Neuronal stem cell (in vitro differentiated cells): ENCODE measurements around the gene ZNF644.

Experiments used
- DNase-seq: peaks from one replicate; pipeline ENCODE4 v3.0.0-alpha.2; 2013; ENCODE audit warnings: low spot score
- H2AFZ ChIP-seq: one replicate; pipeline ENCODE4 v1.6.1; 2013; ENCODE audit warnings: mild to moderate bottlenecking, low read length, inconsistent platforms
- H2AK5ac ChIP-seq: 2 replicates; pipeline ENCODE4 v1.6.1; 2013; ENCODE audit warnings: low read depth, mild to moderate bottlenecking, inconsistent platforms, low read length, moderate library complexity, mixed read lengths
- H2BK120ac ChIP-seq: 2 replicates; pipeline ENCODE4 v1.6.1; 2013; ENCODE audit warnings: low read depth, mild to moderate bottlenecking, inconsistent platforms, low read length, moderate library complexity, mixed read lengths
- H2BK12ac ChIP-seq: one replicate; pipeline ENCODE4 v1.6.1; 2013; ENCODE audit warnings: low read length, inconsistent platforms
- H2BK15ac ChIP-seq: 2 replicates; pipeline ENCODE4 v1.6.1; 2013; ENCODE audit warnings: mild to moderate bottlenecking, low read length, inconsistent platforms, mixed read lengths
- H2BK5ac ChIP-seq: one replicate; pipeline ENCODE4 v1.6.1; 2013; ENCODE audit warnings: inconsistent platforms, mild to moderate bottlenecking, low read length, moderate library complexity
- H3K14ac ChIP-seq: one replicate; pipeline ENCODE4 v1.6.1; 2013; ENCODE audit warnings: low read length, inconsistent platforms
- H3K18ac ChIP-seq: 2 replicates; pipeline ENCODE4 v1.6.1; 2013; ENCODE audit warnings: low read length, inconsistent platforms
- H3K23ac ChIP-seq: 2 replicates; pipeline ENCODE4 v1.6.1; 2013; ENCODE audit warnings: low read depth, mild to moderate bottlenecking, mixed read lengths, low read length, inconsistent platforms; ENCODE audit not compliant: poor library complexity
- H3K27ac ChIP-seq: replicated peaks from 3 replicates; pipeline ENCODE4 v1.5.1; 2013; ENCODE audit warnings: low read length, inconsistent platforms
- H3K27me3 ChIP-seq, 3 experiments: 2 replicates each; pipeline ENCODE4 v1.6.1; 2013; ENCODE audit warnings: low read length in 3 of 3, mild to moderate bottlenecking in 2 of 3, inconsistent platforms in 1 of 3, low read depth in 1 of 3, mixed read lengths in 1 of 3, moderate library complexity in 1 of 3; ENCODE audit not compliant: control insufficient read depth in 3 of 3, insufficient read depth in 3 of 3
- H3K36me3 ChIP-seq, 2 donors: replicated peaks in 1 of 2; 2 replicates each; pipeline ENCODE4 v1.6.1; 2013; ENCODE audit warnings: low read length in 2 of 2; ENCODE audit not compliant: control insufficient read depth in 2 of 2, insufficient read depth in 2 of 2
- H3K4ac ChIP-seq: 2 replicates; pipeline ENCODE4 v1.6.1; 2013; ENCODE audit warnings: inconsistent platforms, mild to moderate bottlenecking, low read length, moderate library complexity
- H3K4me1 ChIP-seq, 2 donors: 1 replicate in 1 of 2; 2 replicates in 1 of 2; pipeline ENCODE4 v1.6.1; 2013; ENCODE audit warnings: low read length in 2 of 2, low read depth in 1 of 2; ENCODE audit not compliant: control insufficient read depth in 2 of 2, insufficient read depth in 1 of 2
- H3K4me2 ChIP-seq: one replicate; pipeline ENCODE4 v1.6.1; 2013; ENCODE audit warnings: mild to moderate bottlenecking, low read length, inconsistent platforms; ENCODE audit not compliant: insufficient read depth, poor library complexity, severe bottlenecking
- H3K4me3 ChIP-seq, 2 donors: 2 replicates each; pipeline ENCODE4 v1.5.1; 2013; ENCODE audit warnings: low read length in 2 of 2, mild to moderate bottlenecking in 2 of 2, inconsistent platforms in 1 of 2, moderate library complexity in 1 of 2
- H3K79me1 ChIP-seq: one replicate; pipeline ENCODE4 v1.6.1; 2013; ENCODE audit warnings: low read depth, mild to moderate bottlenecking, inconsistent platforms, low read length, moderate library complexity
- H3K9ac ChIP-seq: one replicate; pipeline ENCODE4 v1.6.1; 2013; ENCODE audit warnings: mild to moderate bottlenecking, low read depth, low read length, inconsistent platforms; ENCODE audit not compliant: poor library complexity
- H3K9me3 ChIP-seq, 2 donors: replicated peaks in 1 of 2; 2 replicates each; pipeline versions ENCODE3 to v1.6.1; 2013; ENCODE audit warnings: low read length in 2 of 2, mild to moderate bottlenecking in 2 of 2, inconsistent platforms in 1 of 2, low read depth in 1 of 2, mixed read lengths in 1 of 2, moderate library complexity in 1 of 2; ENCODE audit not compliant: control insufficient read depth in 2 of 2, insufficient read depth in 1 of 2
- H4K8ac ChIP-seq: one replicate; pipeline ENCODE4 v1.6.1; 2013; ENCODE audit warnings: low read depth, mild to moderate bottlenecking, inconsistent platforms, low read length, moderate library complexity
- H4K91ac ChIP-seq: one replicate; pipeline ENCODE4 v1.6.1; 2013; ENCODE audit warnings: low read length, low read depth, mild to moderate bottlenecking, inconsistent platforms; ENCODE audit not compliant: poor library complexity
- WGBS, 2 donors: extraction: QIAGEN DNeasy Blood & Tissue Kit; methylation state at CpG; one replicate each; pipeline ENCODE4 v1.1.7; 2013; ENCODE audit warnings: missing lambda C conversion rate in 2 of 2, mixed read lengths in 1 of 2; ENCODE audit not compliant: insufficient read length in 2 of 2, insufficient replicate concordance in 1 of 2; ENCODE audit errors: extremely low coverage in 2 of 2; 5-methylcytosine and 5-hydroxymethylcytosine counted together

ZNF644 gene

DNA sequence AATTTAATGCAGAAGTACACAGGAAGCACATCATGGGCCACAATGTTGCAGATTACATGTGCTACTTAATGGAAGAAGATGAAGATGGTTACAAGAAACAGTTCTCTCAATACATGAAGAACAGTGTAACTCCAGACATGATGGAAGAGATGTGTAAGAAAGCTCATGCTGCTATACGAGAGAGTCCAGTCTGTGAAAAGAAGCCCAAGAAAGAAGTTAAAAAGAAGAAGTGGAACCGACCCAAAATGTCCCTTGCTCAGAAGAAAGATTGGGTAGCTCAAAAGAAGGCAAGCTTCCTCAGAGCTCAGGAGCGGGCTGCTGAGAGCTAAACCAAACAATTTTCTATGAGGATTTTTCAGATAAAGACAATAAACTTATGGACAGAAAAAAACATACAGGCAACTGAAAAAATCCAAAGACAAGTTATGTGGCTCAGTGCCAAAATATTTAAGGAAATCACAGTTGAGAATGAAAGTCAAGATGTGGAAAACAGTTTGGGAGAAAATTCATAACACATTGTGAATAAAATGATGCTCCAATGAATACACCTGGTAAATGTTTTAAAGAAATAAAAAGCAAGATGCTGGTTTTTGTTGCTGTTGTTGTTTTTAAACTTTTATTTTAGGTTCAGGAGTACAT lies 2.8 kb upstream of the ZNF644 start:
- peaks cover 0 to 9% of the 10 kb centered on the region in 2 donors for H3K36me3 ChIP-seq
- H3K9me3 ChIP-seq, result no peaks in the 10 kb centered on the region
- H2BK5ac ChIP-seq, result no peak overlapping the region
- no peak overlapping the region for H2BK15ac ChIP-seq
- no peak overlapping the region for H3K18ac ChIP-seq
- H3K27me3 ChIP-seq, result no peaks in the 10 kb centered on the region
- H3K4me1 ChIP-seq, result peaks cover 2 to 5% of the 10 kb centered on the region in 2 donors
- no peak overlapping the region for H2BK12ac ChIP-seq
- H3K23ac ChIP-seq, result no peak overlapping the region
- H3K27ac ChIP-seq, result no peak overlapping the region
- no peak overlapping the region for H3K4ac ChIP-seq
- H4K91ac ChIP-seq, result no peak overlapping the region
- H4K8ac ChIP-seq, result no peak overlapping the region
- no CpG with 5 or more reads among the region's 3 CpGs for WGBS, 2 donors
- H3K9ac ChIP-seq, result no peak overlapping the region
- no peak overlapping the region for H3K14ac ChIP-seq
- H3K4me2 ChIP-seq, result no peak overlapping the region
- no peaks in the 10 kb centered on the region for H3K79me1 ChIP-seq
- H2AK5ac ChIP-seq, result no peak overlapping the region
- no peak overlapping the region for H3K4me3 ChIP-seq
- no peak overlapping the region for H2AFZ ChIP-seq
- no peak for DNase-seq
- no peak overlapping the region for H2BK120ac ChIP-seq

DNA sequence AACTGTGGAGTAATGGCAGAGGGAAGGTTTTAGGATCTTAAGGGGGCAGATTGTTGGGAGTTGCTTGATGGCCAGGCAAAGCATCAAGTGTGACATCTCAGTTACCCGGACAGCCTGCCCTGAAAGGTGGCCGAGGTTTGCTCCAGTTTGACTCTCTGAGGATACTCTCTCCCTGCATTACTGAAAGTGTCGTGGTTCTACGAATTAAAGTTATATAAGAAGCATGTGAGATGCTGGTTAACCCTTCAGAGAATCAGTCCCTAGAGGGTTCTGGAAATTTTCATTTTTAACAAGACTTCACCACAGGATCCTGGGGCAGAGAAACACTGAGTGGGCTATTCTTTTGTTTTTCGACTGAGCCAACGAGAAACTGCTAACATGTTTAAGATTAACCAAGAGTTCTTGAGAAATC lies 689 bp upstream of the ZNF644 start:
- Histone ChIP-seq H2AK5ac (no peak overlapping the region), H3K14ac (no peak overlapping the region), H2BK5ac (no peak overlapping the region), H3K4me1 (peaks cover 2 to 7% of the 10 kb centered on the region in 2 donors), H4K8ac (peak overlapping the region; percentile 1), H3K36me3 (peaks cover 0 to 28% of the 10 kb centered on the region in 2 donors), H3K27me3 (no peaks in the 10 kb centered on the region), H3K27ac (peak overlapping the region; percentile 100), H2BK12ac (no peak overlapping the region), H3K18ac (no peak overlapping the region), H3K4me2 (peak overlapping the region; percentile 19), H2AFZ (peak overlapping the region; percentile 100), H3K4me3 (peak overlapping the region in 1 of 2 donors; percentile 63), H3K23ac (no peak overlapping the region), H4K91ac (no peak overlapping the region), H3K4ac (no peak overlapping the region), H2BK15ac (no peak overlapping the region), H3K9me3 (peaks cover 0 to 13% of the 10 kb centered on the region in 2 donors), H3K9ac (no peak overlapping the region), H2BK120ac (no peak overlapping the region), H3K79me1 (no peaks in the 10 kb centered on the region)
- DNase-seq, result no peak
- no CpG with 5 or more reads among the region's 6 CpGs for WGBS, 2 donors

DNA sequence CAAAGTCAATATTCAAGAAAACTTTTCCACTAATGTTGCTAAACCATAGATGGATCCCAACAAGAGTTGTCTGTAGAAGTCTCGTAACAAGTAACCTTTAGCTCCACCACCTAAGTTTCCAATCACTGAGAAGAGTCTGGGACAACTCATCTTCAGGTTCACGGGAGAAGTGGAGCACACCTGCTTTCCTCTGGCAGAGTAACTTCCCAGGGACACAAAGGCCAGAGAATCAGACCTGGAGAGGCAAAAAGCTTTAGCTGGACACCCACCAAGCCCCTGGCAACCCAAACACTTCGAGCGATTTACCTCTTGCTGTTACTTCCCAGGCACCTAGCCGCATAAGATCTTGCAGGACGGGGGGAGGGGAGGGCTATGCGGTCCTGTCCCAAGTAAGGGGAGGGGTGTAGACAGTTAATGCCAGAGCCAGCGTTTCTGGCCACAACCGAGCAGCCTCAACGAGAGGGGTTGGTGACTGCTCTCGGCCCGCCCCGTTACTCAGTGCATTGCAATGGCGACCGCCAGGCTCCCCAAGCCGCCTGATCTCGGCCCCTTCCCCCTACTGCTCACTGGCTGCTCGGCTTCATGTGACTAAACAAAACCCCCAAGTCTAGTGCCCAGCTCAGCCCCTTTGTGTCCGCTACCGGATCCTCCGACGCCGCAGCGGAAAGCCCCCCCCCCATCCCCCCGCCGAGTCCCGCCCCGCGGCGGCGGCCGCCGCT lies 709 bp downstream of the ZNF644 start:
- DNase-seq, result peak; percentile 81
- H3K9me3 ChIP-seq, result peaks cover 0 to 13% of the 10 kb centered on the region in 2 donors
- H3K4me1 ChIP-seq, result peaks cover 4 to 7% of the 10 kb centered on the region in 2 donors
- H2BK5ac ChIP-seq, result peak overlapping the region; percentile 100
- peak overlapping the region; percentile 28 for H2AK5ac ChIP-seq
- peak overlapping the region; percentile 61 for H3K4me2 ChIP-seq
- H2AFZ ChIP-seq, result peak overlapping the region; percentile 100
- no peak overlapping the region for H3K14ac ChIP-seq
- peak overlapping the region; percentile 100 for H3K18ac ChIP-seq
- peak overlapping the region; percentile 98 for H3K9ac ChIP-seq
- no CpG with 5 or more reads among the region's 33 CpGs for WGBS, 2 donors
- peaks cover 0 to 37% of the 10 kb centered on the region in 2 donors for H3K36me3 ChIP-seq
- no peak overlapping the region for H4K8ac ChIP-seq
- H3K4me3 ChIP-seq, result peak overlapping the region; percentile 63 to 97
- H2BK15ac ChIP-seq, result no peak overlapping the region
- no peak overlapping the region for H2BK120ac ChIP-seq
- no peaks in the 10 kb centered on the region for H3K79me1 ChIP-seq
- H3K27ac ChIP-seq, result peak overlapping the region; percentile 100
- peak overlapping the region; percentile 98 for H4K91ac ChIP-seq
- H3K4ac ChIP-seq, result no peak overlapping the region
- H3K27me3 ChIP-seq, result no peaks in the 10 kb centered on the region
- H3K23ac ChIP-seq, result peak overlapping the region; percentile 98
- no peak overlapping the region for H2BK12ac ChIP-seq

DNA sequence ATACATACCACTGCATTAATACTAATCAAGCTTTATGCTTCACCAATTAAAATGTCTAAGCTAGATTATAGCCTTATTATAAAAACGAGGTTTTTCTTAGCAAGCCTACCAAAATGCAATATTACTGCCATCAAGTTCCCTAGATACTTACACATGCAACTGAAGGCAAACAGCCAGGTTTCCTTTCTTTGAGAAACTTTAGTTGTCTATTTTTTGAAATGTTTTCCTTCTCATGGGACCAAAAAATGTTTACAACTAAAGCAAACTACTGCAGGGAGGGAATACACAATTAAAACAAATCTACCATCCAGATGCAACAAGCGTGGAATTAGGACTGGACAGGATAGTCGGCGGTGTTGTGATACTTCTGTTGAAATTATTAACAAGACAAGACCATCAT lies 1.3 kb downstream of the ZNF644 start:
- no peak overlapping the region for H2BK12ac ChIP-seq
- no CpG with 5 or more reads among the region's 4 CpGs for WGBS, 2 donors
- no peaks in the 10 kb centered on the region for H3K27me3 ChIP-seq
- H3K4me3 ChIP-seq, result peak overlapping the region; percentile 63 to 97
- no peak for DNase-seq
- H2BK15ac ChIP-seq, result no peak overlapping the region
- no peaks in the 10 kb centered on the region for H3K79me1 ChIP-seq
- no peak overlapping the region for H3K9ac ChIP-seq
- H4K91ac ChIP-seq, result no peak overlapping the region
- H2AFZ ChIP-seq, result peak overlapping the region; percentile 100
- H2AK5ac ChIP-seq, result no peak overlapping the region
- peak overlapping the region; percentile 61 for H3K4me2 ChIP-seq
- H3K36me3 ChIP-seq, result peaks cover 0 to 43% of the 10 kb centered on the region in 2 donors
- no peak overlapping the region for H2BK120ac ChIP-seq
- H4K8ac ChIP-seq, result no peak overlapping the region
- H3K14ac ChIP-seq, result no peak overlapping the region
- peaks cover 0 to 13% of the 10 kb centered on the region in 2 donors for H3K9me3 ChIP-seq
- H3K4me1 ChIP-seq, result peaks cover 5 to 7% of the 10 kb centered on the region in 2 donors
- H3K23ac ChIP-seq, result no peak overlapping the region
- H3K27ac ChIP-seq, result peak overlapping the region; percentile 100
- no peak overlapping the region for H3K18ac ChIP-seq
- H2BK5ac ChIP-seq, result no peak overlapping the region
- H3K4ac ChIP-seq, result no peak overlapping the region
